Measurements from ENCODE around the gene KIF21A.
A peak's percentile ranks its signal among the peaks of the same experiment; 100 is the strongest.

Gene KIF21A

GRCh38 chr12:39464976-39465695, 22.2 kb upstream of the KIF21A start:
- H3K36me3 ChIP-seq (ENCODE audit: control insufficient read depth, insufficient read depth, low read length): no peaks in the 10 kb centered on the region
- H3K9me3 ChIP-seq (ENCODE audit: control insufficient read depth, low read length): no peaks in the 10 kb centered on the region
- WGBS, 2 experiments: 88 to 95% methylated on average over 5 of the region's 5 CpGs

GRCh38 chr12:39461059-39461458, 18.1 kb upstream of the KIF21A start:
- Histone ChIP-seq H3K27me3 (ENCODE audit: control insufficient read depth, insufficient read depth, low read length, poor library complexity, severe bottlenecking) (no peaks in the 10 kb centered on the region), H3K36me3 (ENCODE audit: control insufficient read depth, insufficient read depth, low read length) (no peaks in the 10 kb centered on the region), H3K27ac (ENCODE audit: insufficient read depth, low read depth, low read length, poor library complexity, severe bottlenecking) (no peak overlapping the region), H3K4me1 (ENCODE audit: control insufficient read depth, insufficient read depth, low read length) (no peaks in the 10 kb centered on the region), H3K9me3 (ENCODE audit: control insufficient read depth, low read length) (no peaks in the 10 kb centered on the region), H3K4me3 (ENCODE audit: insufficient read depth, low read depth, low read length) (no peak overlapping the region)
- WGBS, 2 experiments: 100% methylated on average over 1 of the region's 1 CpG; no CpG with 5 or more reads in 1 of the 2 experiments

More at GRCh38 chr12:39464976-39465695, 22.2 kb upstream of the KIF21A start:
- Histone ChIP-seq H3K27ac (ENCODE audit: insufficient read depth, low read depth, low read length, poor library complexity, severe bottlenecking) (no peak overlapping the region), H3K4me3 (ENCODE audit: insufficient read depth, low read depth, low read length) (no peak overlapping the region), H3K4me1 (ENCODE audit: control insufficient read depth, insufficient read depth, low read length) (no peaks in the 10 kb centered on the region), H3K27me3 (ENCODE audit: control insufficient read depth, insufficient read depth, low read length, poor library complexity, severe bottlenecking) (no peaks in the 10 kb centered on the region)

GRCh38 chr12:39459027-39459434, 16.1 kb upstream of the KIF21A start:
- Histone ChIP-seq H3K36me3 (ENCODE audit: control insufficient read depth, insufficient read depth, low read length) (no peaks in the 10 kb centered on the region), H3K9me3 (ENCODE audit: control insufficient read depth, low read length) (no peaks in the 10 kb centered on the region), H3K4me1 (ENCODE audit: control insufficient read depth, insufficient read depth, low read length) (no peaks in the 10 kb centered on the region), H3K27ac (ENCODE audit: insufficient read depth, low read depth, low read length, poor library complexity, severe bottlenecking) (no peak overlapping the region), H3K4me3 (ENCODE audit: insufficient read depth, low read depth, low read length) (no peak overlapping the region), H3K27me3 (ENCODE audit: control insufficient read depth, insufficient read depth, low read length, poor library complexity, severe bottlenecking) (no peaks in the 10 kb centered on the region)
- 92 to 94% methylated on average over 6 to 7 of the region's 7 CpGs for WGBS, 2 experiments

- Histone ChIP-seq H3K27ac (ENCODE audit: insufficient read depth, low read depth, low read length, poor library complexity, severe bottlenecking) (no peak overlapping the region), H3K36me3 (ENCODE audit: control insufficient read depth, insufficient read depth, low read length) (no peaks in the 10 kb centered on the region), H3K27me3 (ENCODE audit: control insufficient read depth, insufficient read depth, low read length, poor library complexity, severe bottlenecking) (no peaks in the 10 kb centered on the region), H3K4me3 (ENCODE audit: insufficient read depth, low read depth, low read length) (no peak overlapping the region), H3K4me1 (ENCODE audit: control insufficient read depth, insufficient read depth, low read length) (no peaks in the 10 kb centered on the region), H3K9me3 (ENCODE audit: control insufficient read depth, low read length) (no peaks in the 10 kb centered on the region)
- 0 to 25% methylated on average over 1 of the region's 1 CpG for WGBS, 2 experiments
Measured at GRCh38 chr12:39451977-39452376, 9.1 kb upstream of the KIF21A start.

- Histone ChIP-seq H3K27ac (ENCODE audit: insufficient read depth, low read depth, low read length, poor library complexity, severe bottlenecking) (no peak overlapping the region), H3K9me3 (ENCODE audit: control insufficient read depth, low read length) (no peaks in the 10 kb centered on the region), H3K4me1 (ENCODE audit: control insufficient read depth, insufficient read depth, low read length) (peaks cover 11% of the 10 kb centered on the region), H3K27me3 (ENCODE audit: control insufficient read depth, insufficient read depth, low read length, poor library complexity, severe bottlenecking) (no peaks in the 10 kb centered on the region), H3K4me3 (ENCODE audit: insufficient read depth, low read depth, low read length) (no peak overlapping the region), H3K36me3 (ENCODE audit: control insufficient read depth, insufficient read depth, low read length) (no peaks in the 10 kb centered on the region)
Measured at GRCh38 chr12:39448038-39448437, 5.1 kb upstream of the KIF21A start.

GRCh38 chr12:39443929-39444209, 949 bp upstream of the KIF21A start:
- peak overlapping the region; percentile 91 for H3K4me3 ChIP-seq (ENCODE audit: insufficient read depth, low read depth, low read length)
- peak overlapping the region; percentile 98 for H3K27ac ChIP-seq (ENCODE audit: insufficient read depth, low read depth, low read length, poor library complexity, severe bottlenecking)
- H3K9me3 ChIP-seq (ENCODE audit: control insufficient read depth, low read length): no peaks in the 10 kb centered on the region
- no peaks in the 10 kb centered on the region for H3K27me3 ChIP-seq (ENCODE audit: control insufficient read depth, insufficient read depth, low read length, poor library complexity, severe bottlenecking)
- no peaks in the 10 kb centered on the region for H3K36me3 ChIP-seq (ENCODE audit: control insufficient read depth, insufficient read depth, low read length)
- H3K4me1 ChIP-seq (ENCODE audit: control insufficient read depth, insufficient read depth, low read length): peaks cover 19% of the 10 kb centered on the region

GRCh38 chr12:39442831-39443080, 164 bp downstream of the KIF21A start:
- 0% methylated on average over 34 of the region's 34 CpGs for WGBS, 2 experiments
- peaks cover 19% of the 10 kb centered on the region for H3K4me1 ChIP-seq (ENCODE audit: control insufficient read depth, insufficient read depth, low read length)
- H3K36me3 ChIP-seq (ENCODE audit: control insufficient read depth, insufficient read depth, low read length): no peaks in the 10 kb centered on the region

GRCh38 chr12:39441963-39442830, 723 bp downstream of the KIF21A start:
- Histone ChIP-seq H3K9me3 (ENCODE audit: control insufficient read depth, low read length) (no peaks in the 10 kb centered on the region), H3K4me3 (ENCODE audit: insufficient read depth, low read depth, low read length) (peak overlapping the region; percentile 91), H3K27ac (ENCODE audit: insufficient read depth, low read depth, low read length, poor library complexity, severe bottlenecking) (peak overlapping the region; percentile 98), H3K36me3 (ENCODE audit: control insufficient read depth, insufficient read depth, low read length) (no peaks in the 10 kb centered on the region), H3K27me3 (ENCODE audit: control insufficient read depth, insufficient read depth, low read length, poor library complexity, severe bottlenecking) (no peaks in the 10 kb centered on the region), H3K4me1 (ENCODE audit: control insufficient read depth, insufficient read depth, low read length) (peaks cover 19% of the 10 kb centered on the region)
- WGBS, 2 experiments: 2 to 3% methylated on average over 49 of the region's 49 CpGs

More at GRCh38 chr12:39442831-39443080, 164 bp downstream of the KIF21A start:
- H3K9me3 ChIP-seq (ENCODE audit: control insufficient read depth, low read length): no peaks in the 10 kb centered on the region
- peak overlapping the region; percentile 98 for H3K27ac ChIP-seq (ENCODE audit: insufficient read depth, low read depth, low read length, poor library complexity, severe bottlenecking)
- H3K27me3 ChIP-seq (ENCODE audit: control insufficient read depth, insufficient read depth, low read length, poor library complexity, severe bottlenecking): no peaks in the 10 kb centered on the region
- peak overlapping the region; percentile 91 for H3K4me3 ChIP-seq (ENCODE audit: insufficient read depth, low read depth, low read length)

- Histone ChIP-seq H3K9me3 (ENCODE audit: control insufficient read depth, low read length) (no peaks in the 10 kb centered on the region), H3K27ac (ENCODE audit: insufficient read depth, low read depth, low read length, poor library complexity, severe bottlenecking) (peak overlapping the region; percentile 33), H3K4me3 (ENCODE audit: insufficient read depth, low read depth, low read length) (peak overlapping the region; percentile 91), H3K36me3 (ENCODE audit: control insufficient read depth, insufficient read depth, low read length) (no peaks in the 10 kb centered on the region), H3K27me3 (ENCODE audit: control insufficient read depth, insufficient read depth, low read length, poor library complexity, severe bottlenecking) (no peaks in the 10 kb centered on the region), H3K4me1 (ENCODE audit: control insufficient read depth, insufficient read depth, low read length) (peaks cover 19% of the 10 kb centered on the region)
- 51 to 53% methylated on average over 3 to 4 of the region's 5 CpGs for WGBS, 2 experiments
Measured at GRCh38 chr12:39441189-39441962, 1.5 kb downstream of the KIF21A start.

- 54 to 57% methylated on average over 2 of the region's 2 CpGs for WGBS, 2 experiments
- Histone ChIP-seq H3K4me3 (ENCODE audit: insufficient read depth, low read depth, low read length) (peak overlapping the region; percentile 13), H3K27ac (ENCODE audit: insufficient read depth, low read depth, low read length, poor library complexity, severe bottlenecking) (peak overlapping the region; percentile 33)
Measured at GRCh38 chr12:39440781-39441180, 2.1 kb downstream of the KIF21A start.

More at GRCh38 chr12:39440781-39441180, 2.1 kb downstream of the KIF21A start:
- no peaks in the 10 kb centered on the region for H3K36me3 ChIP-seq (ENCODE audit: control insufficient read depth, insufficient read depth, low read length)
- no peaks in the 10 kb centered on the region for H3K9me3 ChIP-seq (ENCODE audit: control insufficient read depth, low read length)
- no peaks in the 10 kb centered on the region for H3K27me3 ChIP-seq (ENCODE audit: control insufficient read depth, insufficient read depth, low read length, poor library complexity, severe bottlenecking)
- peaks cover 19% of the 10 kb centered on the region for H3K4me1 ChIP-seq (ENCODE audit: control insufficient read depth, insufficient read depth, low read length)

Measured in ectodermal cell (in vitro differentiated cells).